GM12892 (cell line): ENCODE measurements around the gene PDLIM7.

Experiments
- POLR2A ChIP-seq: IDR thresholded peaks from 2 replicates; pipeline ENCODE4 v1.6.1; 2011; ENCODE audit warnings: low read depth, low read length, control low read depth
- POLR2AphosphoS5 ChIP-seq: IDR thresholded peaks from 2 replicates; pipeline ENCODE4 v1.6.1; 2011; ENCODE audit warnings: low read depth, low read length, control low read depth
- TAF1 ChIP-seq: IDR thresholded peaks from 2 replicates; pipeline ENCODE4 v1.6.1; 2011; ENCODE audit warnings: low read depth, mild to moderate bottlenecking, control low read depth, low read length, borderline replicate concordance

GRCh38 chr5:177524941-177525655 lies 27.7 kb upstream of the PDLIM7 start:
- TF ChIP-seq POLR2A (no peak), POLR2AphosphoS5 (no peak), TAF1 (no peak)
